ENCODE results near the gene MBLAC2. TPM values are rescaled to one million over a fixed set of nuclear protein-coding genes. Genes with fewer than 3 reads are reported as not detected.

MBLAC2 gene
- total and polyA plus RNA-seq, 8 donors = under 0.01 to 4.9 (median 1.9) TPM

DNA sequence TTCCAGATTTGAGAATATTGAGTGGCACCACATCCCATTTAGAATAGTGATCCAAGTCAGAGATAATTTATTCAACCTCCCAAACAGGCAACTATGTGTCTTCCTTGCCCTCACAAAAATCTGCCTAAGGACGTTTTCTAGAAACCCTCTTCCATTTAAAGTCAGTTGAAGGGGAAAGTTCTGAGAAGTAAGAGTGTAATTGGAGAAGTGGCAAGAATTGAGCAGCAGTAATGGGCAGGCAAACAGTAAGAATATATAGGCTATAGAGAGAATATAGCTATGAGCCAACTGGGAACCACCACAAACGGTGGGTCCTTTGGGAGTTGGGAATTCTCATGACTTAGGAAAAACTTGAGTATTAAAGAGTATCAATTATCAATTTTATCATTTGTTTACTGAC lies 33.9 kb downstream of the MBLAC2 start:
- H3K27ac ChIP-seq = no peak overlapping the region
- no peak for DNase-seq
- H3K36me3 ChIP-seq = no peaks in the 10 kb centered on the region
- TF ChIP-seq CTCF (IDR thresholded peaks at IDR 0.05) (no peak), POLR2AphosphoS5 (IDR thresholded peaks at IDR 0.05) (no peak), EP300 (IDR thresholded peaks at IDR 0.05) (no peak), POLR2A (IDR thresholded peaks at IDR 0.05) (no peak)
- intact Hi-C loops (cut with DNase I; ENCODE audit: low total_unique reads) = no loop called here
- peaks cover 0 to 4% (median 2%) of the 10 kb centered on the region in 4 donors for H3K4me1 ChIP-seq
- H3K27me3 ChIP-seq = no peaks in the 10 kb centered on the region
- 48 to 55% (median 51%) methylated on average over 2 of the region's 2 CpGs for WGBS, 5 donors
- no peaks in the 10 kb centered on the region for H3K9me3 ChIP-seq
- H3K4me3 ChIP-seq = no peak overlapping the region

GRCh38 chr5:90438100-90438499 lies 36.5 kb downstream of the MBLAC2 start:
- H3K4me1 ChIP-seq = peaks cover 0 to 4% (median 2%) of the 10 kb centered on the region in 4 donors
- 12 to 44% (median 14%) methylated on average over 1 of the region's 1 CpG for WGBS, 5 donors
- no peaks in the 10 kb centered on the region for H3K9me3 ChIP-seq
- H3K27me3 ChIP-seq = no peaks in the 10 kb centered on the region
- no peak overlapping the region for H3K4me3 ChIP-seq
- H3K36me3 ChIP-seq = no peaks in the 10 kb centered on the region
- intact Hi-C loops (cut with DNase I; ENCODE audit: low total_unique reads) = loop anchor here (5.0 kb wide), 1 partner anchor 94 kb away; no protein-coding TSS in a partner anchor
- no peak overlapping the region for H3K27ac ChIP-seq
- DNase-seq = peak in 1 of 2 donors; percentile 24
- TF ChIP-seq CTCF (IDR thresholded peaks at IDR 0.05) (no peak), POLR2AphosphoS5 (IDR thresholded peaks at IDR 0.05) (no peak), POLR2A (IDR thresholded peaks at IDR 0.05) (no peak), EP300 (IDR thresholded peaks at IDR 0.05) (no peak)

DNA sequence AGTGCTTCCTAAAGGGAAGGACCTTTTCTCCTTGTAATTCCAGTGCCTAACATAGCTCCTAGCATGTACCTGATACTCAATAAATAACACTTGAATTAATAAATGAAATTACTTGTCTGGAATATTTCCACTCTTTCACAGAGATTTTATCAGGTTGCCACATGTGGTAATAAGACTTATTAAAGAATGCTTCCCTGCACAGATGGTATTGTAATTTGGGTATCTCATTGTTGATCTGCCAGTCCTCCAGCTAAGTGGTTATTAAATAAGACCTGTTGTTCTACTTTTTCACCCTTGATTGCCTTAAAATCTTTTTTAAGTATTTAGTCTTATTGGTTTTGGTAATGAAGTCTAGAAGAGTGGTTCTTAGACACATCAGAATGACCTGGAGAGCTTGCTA lies 36.9 kb downstream of the MBLAC2 start:
- TF ChIP-seq POLR2AphosphoS5 (IDR thresholded peaks at IDR 0.05) (no peak), EP300 (IDR thresholded peaks at IDR 0.05) (no peak), POLR2A (IDR thresholded peaks at IDR 0.05) (no peak), CTCF (IDR thresholded peaks at IDR 0.05) (no peak)
- DNase-seq = no peak
- Histone ChIP-seq H3K36me3 (no peaks in the 10 kb centered on the region), H3K4me1 (peaks cover 0 to 4% (median 2%) of the 10 kb centered on the region in 4 donors), H3K4me3 (no peak overlapping the region), H3K27me3 (no peaks in the 10 kb centered on the region), H3K27ac (no peak overlapping the region), H3K9me3 (no peaks in the 10 kb centered on the region)
- intact Hi-C loops (cut with DNase I; ENCODE audit: low total_unique reads) = loop anchor here (5.0 kb wide), 1 partner anchor 95 kb away; no protein-coding TSS in a partner anchor

- no peak for TF ChIP-seq POLR2A (IDR thresholded peaks at IDR 0.05)
- TF ChIP-seq CTCF (IDR thresholded peaks at IDR 0.05) = peak in 3 of 7 experiments; percentile 12 to 42 (median 35)
- no peak for TF ChIP-seq EP300 (IDR thresholded peaks at IDR 0.05)
- no peak for TF ChIP-seq POLR2AphosphoS5 (IDR thresholded peaks at IDR 0.05)
- intact Hi-C loops (cut with DNase I; ENCODE audit: low total_unique reads) = no loop called here
- Histone ChIP-seq H3K4me3 (no peak overlapping the region), H3K27ac (no peak overlapping the region), H3K9me3 (no peaks in the 10 kb centered on the region), H3K27me3 (no peaks in the 10 kb centered on the region), H3K36me3 (no peaks in the 10 kb centered on the region), H3K4me1 (peaks cover 0 to 4% (median 0%) of the 10 kb centered on the region in 4 donors)
- DNase-seq = peak; percentile 33 to 74
- WGBS, 5 donors = 60 to 75% (median 66%) methylated on average over 5 of the region's 5 CpGs
Observed at GRCh38 chr5:90434116-90434714, 40.4 kb downstream of the MBLAC2 start.

All from stomach (tissue), 9 donors.